T-helper 2 cell (primary cell): ENCODE measurements around the gene NKPD1.
A peak's percentile ranks its signal among the peaks of the same experiment; 100 is the strongest.
"Not testable (repeated sequence)": the region's sequence is repeated elsewhere in the genome, so short reads cannot be mapped to it uniquely, and the experiment has no call there.

Source experiments
- DNase-seq, 5 experiments: peaks; one replicate each; pipeline versions ENCODE4 v3.0.0 to v3.0.0-alpha.2; 2012 to 2022

The NKPD1 gene

DNA sequence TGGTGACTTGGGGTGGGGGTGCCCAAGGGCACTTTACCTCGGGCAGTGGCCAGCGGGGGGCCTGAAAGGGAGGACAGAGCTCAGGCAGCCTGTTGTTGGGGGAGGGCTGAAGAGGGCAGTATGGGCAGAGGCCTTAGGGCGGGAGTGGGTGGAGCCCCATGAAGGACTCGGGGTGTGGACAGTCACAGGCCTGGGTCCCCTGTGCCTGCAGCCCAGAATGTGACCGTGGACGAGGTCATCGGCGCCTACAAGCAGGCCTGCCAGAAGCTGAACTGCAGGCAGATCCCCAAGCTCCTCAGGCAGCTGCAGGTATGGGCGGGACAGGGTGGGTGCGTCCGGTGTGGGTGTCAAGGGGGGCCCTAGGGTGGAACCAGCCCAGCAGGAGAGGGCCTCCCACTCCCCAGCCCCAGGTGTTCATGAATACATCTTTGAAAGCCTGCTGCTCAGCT, 22.5 kb downstream of the NKPD1 start:
- no peak for DNase-seq

DNA sequence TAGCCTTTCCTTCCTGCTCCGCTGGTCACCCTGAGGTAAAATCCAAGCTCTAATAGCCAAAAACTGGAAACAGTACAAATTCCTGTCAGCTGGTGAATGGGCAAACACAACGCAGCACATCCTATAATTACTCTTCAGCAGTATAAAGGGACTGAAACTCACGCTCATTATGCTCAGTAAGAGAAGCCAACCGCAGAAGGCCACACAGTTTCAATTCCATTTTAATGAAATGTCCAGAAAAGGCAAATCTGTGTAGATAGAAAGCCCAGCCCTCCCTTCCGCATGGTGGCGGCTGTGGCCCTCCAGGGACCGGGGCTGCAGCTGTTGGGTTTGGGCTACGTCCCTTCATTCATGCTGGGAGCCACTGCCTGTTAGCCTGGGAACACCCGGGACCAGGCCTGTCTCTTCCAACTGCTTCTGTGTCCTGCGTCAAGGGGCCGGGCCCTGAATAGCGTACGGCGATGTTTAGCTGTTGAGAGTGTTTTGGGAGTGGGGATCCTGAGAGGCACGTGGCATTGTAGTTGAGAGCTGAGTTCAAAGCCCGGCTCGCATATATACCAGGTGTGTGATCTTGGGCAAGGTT, 23.5 kb downstream of the NKPD1 start:
- DNase-seq = no peak

DNA sequence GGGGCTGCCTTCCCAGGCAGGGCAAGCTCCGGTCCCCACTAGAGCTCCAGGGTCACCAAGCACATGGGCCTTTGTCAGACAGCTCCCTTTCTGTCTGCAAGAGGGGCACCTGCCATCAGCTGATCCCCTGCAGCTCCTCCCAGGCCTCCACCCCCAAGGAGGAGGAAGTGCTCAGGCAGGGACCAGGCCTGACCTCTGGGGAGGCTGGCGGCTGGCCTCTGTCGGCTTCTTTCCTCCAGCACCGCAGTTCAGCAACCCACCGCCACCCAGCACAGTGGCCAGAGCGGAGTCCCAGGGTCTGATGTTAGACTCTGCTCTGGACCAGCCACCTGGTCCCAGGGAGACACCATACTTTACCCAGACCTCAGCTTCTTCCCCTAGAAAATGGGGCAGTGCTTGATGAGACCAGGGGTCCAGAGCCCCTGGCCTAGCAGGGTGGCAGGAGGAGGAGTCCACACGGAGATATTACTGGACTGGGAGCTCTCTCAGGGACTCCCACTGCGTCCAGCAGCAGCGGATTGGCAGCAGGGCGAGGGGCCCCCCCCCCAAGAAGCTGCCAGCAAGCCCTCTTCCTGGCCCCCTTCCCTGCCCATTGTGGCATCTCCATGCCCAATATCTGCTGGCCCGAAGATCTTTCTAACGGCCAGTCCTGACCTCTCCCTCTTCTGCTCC, 24.1 kb downstream of the NKPD1 start:
- DNase-seq = no peak

- DNase-seq = no peak
These were observed 25.5 kb downstream of the NKPD1 start for GRCh38 chr19:45135176-45135885.

- DNase-seq = no peak
These were observed 27.1 kb downstream of the NKPD1 start for GRCh38 chr19:45133661-45134060.

DNA sequence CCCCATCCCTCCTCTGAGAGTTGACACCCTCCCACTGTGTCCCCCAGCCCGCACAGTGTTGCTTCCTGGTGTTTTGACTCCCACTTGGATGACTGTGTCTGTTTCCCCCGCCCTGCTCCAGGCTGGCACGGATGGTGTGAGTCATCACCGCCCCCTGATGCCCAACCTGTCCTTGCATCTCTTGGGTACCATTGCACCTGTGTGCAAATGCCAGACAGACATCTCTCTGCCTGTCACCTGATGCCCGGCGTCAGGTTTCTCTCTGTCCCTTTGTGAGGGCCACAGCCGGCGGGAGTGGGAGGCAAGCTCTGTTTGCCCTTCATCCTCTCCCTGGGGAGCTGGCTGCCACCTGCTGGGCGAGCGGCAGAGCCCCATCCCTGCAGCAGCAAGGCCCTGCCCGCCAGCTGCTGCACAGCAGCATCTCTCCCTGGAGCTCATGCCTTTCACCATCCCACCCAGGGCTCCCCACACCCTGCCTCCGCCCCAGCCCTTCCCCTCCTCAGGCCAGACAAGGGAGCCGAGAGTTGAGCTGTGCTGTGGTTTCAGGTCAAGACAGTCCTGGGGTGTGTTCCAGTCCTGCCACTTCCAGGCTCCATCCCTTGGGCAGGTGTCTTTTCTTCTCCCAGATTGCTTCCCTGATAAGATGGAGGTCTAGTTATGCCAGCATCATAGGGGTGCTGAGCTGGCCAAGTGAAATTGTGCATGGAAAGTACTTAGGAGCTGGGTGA, 29.7 kb downstream of the NKPD1 start:
- peak in 1 of 5 experiments; percentile 18 for DNase-seq

- no peak for DNase-seq
These were observed 30.5 kb downstream of the NKPD1 start for GRCh38 chr19:45130236-45130635.

DNA sequence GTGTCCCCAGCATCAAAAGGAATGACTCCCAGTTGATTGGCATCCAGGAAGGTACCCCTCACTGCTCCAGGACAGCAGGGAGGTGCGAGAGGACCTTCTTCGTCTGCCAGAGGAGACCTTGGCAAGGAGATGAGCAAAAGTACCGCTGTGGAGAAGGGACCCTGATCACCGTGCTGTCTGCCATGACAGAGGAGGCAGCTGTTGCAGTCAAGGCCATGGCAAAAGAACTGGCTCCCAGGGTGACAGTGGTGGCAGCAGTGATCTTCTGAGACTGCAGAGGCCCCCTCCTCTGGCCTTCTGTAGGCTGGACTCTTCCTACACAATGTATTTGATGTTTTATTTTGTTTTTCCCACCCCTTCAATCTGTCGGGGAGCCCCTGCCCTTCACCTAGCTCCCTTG, 32.0 kb downstream of the NKPD1 start:
- no peak for DNase-seq

DNA sequence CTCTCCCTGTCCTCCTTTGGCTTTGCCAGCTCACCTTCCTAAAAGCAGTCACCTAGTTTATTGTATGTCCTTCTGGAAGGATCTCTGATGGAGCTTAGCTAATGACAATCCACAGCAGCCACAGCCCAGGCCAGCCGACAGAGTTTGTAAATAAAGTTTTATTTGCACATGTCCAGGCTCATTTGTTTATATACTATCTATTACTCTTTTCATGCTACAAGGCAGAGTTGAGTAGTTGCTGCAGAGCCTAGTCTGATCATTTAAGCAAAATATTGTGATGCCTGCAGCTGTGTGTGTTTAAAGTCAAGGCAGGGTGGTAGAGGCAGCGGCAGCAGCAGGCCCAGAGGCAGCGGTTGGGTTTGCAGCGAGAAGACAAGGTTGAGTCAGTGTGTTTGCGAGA, 32.6 kb downstream of the NKPD1 start:
- no peak for DNase-seq

DNA sequence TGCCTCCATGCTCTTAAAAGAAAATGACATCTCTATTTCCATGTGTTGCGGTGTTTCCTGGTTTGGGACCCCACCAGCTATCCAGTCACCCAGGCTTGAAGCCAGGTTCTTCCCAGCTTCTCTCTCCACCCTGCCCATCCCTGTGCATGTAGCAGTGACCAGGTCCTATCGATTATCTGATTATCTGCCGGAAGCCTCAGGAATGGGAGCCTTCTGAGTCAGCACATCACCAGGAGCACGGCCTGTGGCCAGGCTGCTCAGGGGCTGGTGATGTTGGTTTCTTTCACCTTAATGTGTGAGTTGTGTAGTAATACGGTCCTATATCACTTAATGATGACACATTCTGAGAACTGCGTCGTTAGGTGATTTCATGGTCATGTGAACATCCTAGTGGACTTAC, 34.1 kb downstream of the NKPD1 start:
- DNase-seq = no peak

DNA sequence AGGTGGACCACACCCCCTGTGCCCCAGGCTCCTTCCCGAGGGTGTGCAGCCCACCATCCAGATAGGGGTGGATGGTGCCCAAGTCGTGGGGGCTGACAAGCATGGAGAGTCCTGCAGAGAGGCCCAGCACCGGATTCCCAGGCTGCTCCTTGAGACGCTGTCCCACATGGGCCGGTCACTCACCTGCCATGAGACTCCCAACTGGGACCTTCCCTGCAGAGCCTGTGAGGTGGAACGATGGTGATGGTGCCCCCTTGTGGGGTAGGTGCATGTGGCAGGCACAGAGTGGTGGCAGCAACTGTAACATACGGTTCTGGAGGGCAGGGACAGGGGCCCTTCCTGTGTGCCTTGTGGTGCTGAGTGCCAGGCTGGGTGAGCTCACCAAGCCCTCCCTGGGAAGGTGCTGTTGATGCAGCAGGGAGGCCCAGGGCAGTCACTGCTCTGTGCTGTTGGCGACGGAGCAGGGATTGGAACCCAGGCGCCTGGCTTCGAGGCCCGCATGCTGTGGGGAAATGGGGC, 34.7 kb downstream of the NKPD1 start:
- peak in 4 of 5 experiments; percentile 29 to 72 (median 46) for DNase-seq

DNA sequence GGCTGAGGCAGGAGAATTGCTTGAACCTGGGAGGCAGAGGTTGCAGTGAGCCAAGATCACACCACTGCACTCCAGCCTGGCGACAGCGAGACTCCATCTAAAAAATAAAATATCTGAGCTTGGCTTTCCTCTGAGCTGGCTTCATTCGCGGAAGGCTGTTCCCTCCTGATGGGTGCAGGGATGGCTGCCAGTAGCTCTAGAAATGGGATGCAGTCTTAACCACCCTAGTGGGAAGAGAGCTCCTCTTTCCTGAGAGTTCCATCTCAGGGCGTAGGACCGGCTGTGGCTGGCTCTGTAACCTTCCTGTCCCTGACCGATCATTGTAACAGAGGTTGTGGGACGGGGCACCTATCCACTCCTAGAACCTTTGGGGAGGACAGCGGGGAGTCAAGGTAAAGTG, 35.4 kb downstream of the NKPD1 start:
- DNase-seq = no peak

DNA sequence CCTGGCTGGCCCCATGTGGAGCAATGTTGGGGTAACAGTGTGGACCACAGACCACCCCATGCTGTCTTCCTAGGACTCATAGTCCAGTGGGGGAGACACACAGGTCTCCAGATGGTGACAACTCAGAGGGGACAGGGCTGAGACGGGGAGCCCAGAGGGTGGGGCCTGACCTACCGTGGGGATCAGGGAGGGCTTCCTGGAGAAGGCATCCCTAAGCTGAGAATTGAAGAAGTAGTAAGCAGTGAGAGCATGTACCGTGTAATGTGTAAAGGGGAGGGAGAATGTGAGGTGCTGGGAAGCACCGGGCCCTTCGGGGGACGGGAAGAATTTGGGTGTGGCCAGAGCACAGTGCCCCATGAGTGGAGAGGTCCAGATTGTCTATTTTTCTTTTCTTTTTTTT, 36.8 kb downstream of the NKPD1 start:
- DNase-seq = no peak

- no peak for DNase-seq
These were observed 37.3 kb downstream of the NKPD1 start for GRCh38 chr19:45123440-45123850.

DNA sequence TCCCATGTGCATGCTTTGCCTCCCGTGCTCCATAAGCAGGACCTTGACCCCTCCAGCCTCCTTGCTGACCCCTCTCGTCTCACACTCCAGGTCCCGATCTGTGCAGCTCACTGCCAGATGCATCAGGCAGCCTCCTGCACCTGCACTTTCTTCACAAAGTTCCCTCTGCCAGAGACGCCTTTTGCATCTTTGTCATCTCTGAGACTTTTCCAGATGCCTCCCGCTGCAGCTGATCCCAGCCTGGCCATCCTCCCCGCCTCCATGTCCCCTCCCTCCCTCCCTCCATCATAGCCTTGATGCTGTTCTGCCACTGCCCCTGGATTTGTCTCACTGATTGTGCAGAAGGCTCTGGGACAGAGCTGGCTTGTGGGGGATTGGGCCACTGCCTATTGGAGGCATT, 38.0 kb downstream of the NKPD1 start:
- DNase-seq = no peak

DNA sequence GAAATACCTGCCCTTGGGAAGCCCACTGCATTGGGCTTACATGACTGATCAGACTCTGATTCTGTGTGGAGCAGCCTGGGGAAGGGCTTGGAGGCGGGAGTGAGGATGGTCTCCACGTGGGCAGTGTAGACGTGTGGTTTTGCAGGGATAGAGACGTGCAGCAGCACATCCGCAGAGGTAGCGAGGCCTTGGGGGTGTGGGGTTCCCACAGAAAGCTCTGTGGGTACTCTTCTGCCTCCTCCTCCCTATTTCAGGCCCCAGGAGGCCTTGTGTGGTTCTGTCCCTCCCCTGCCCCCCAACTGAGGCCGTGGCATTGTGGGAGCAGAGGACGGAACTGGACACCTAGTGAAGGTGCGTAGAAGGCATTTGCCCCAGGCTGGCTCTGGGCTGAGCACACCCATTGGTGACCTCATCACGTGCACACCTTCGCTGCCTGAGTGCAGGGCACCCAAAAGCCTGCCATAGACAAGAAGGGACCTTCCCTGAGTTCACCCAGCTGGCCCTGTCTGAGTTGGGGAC, 38.9 kb downstream of the NKPD1 start:
- DNase-seq = no peak

DNA sequence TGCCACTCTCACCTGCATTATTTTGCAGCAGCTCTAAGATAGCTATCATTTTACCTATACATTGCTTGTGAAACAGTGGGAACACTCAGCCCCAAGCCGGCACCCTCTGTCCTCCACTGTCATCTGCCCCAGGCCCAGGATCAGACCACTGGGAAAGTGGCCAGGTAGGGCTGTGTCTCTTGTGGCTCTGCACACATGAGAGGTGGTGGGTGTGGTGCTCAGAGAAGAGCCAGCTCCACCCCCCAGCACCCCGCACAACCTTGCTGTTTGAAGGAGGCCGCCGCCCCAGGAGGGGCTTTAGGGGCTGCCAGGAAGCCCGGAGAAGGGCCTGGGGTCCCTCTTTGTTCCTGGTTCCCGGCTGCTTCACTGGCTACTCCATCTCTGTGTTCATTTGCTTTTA, 41.2 kb downstream of the NKPD1 start:
- DNase-seq = no peak

DNA sequence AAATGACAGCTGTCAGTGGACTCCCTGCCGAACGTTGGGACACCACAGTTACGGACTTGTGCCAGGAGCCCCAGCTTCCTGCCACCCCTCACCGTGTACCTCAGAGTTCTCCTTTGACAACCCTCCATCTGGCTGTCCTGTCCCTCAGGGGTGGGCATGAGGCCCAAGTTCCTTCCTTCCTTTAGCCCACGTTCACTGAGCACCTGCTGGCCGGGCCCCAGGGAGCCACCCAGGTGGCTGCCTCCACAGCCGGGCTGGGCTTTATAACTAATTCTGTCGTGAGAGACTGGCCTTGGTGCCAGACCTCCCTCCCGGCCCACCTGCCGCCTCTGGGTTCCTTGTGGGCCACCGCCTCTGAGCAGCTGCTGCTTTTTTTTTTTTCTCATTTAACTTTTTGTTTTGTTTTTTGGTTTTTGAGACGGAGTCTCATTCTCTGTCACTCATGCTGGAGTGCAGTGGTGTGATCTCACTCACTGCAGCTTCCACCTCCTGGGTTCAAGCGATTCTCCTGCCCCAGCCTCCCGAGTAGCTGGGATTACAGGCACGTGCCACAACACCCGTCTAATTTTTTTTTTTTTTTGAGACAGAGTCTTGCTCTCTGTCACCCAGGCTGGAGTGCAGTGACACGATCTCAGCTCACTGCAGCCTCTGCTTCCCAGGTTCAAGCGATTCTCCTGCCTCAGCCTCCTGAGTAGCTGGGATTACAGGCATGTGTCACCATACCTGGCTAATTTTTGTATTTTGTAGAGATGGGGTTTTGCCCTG, 42.0 kb downstream of the NKPD1 start:
- DNase-seq = not testable (repeated sequence)

- DNase-seq = no peak
These were observed 42.7 kb downstream of the NKPD1 start for GRCh38 chr19:45118106-45118505.

- no peak for DNase-seq
These were observed 43.1 kb downstream of the NKPD1 start for GRCh38 chr19:45117671-45118070.

GRCh38 chr19:45117167-45117594, 43.6 kb downstream of the NKPD1 start:
- DNase-seq = peak in 3 of 5 experiments; percentile 10 to 66 (median 35)
